GM12872 (cell line): ENCODE measurements around the gene PPP1R14C.

Source experiments
- CTCF ChIP-seq: IDR thresholded peaks from 3 replicates; pipeline ENCODE4 v1.5.1; 2011; ENCODE audit warnings: low read depth, mild to moderate bottlenecking, low read length, moderate library complexity; ENCODE audit not compliant: insufficient read depth

The PPP1R14C gene

GRCh38 chr6:150252714-150253444 is 110.0 kb downstream of the PPP1R14C start:
- TF ChIP-seq CTCF = no peak

- TF ChIP-seq CTCF = no peak
Measured at GRCh38 chr6:150253489-150253888, 110.6 kb downstream of the PPP1R14C start.

GRCh38 chr6:150254770-150255169 is 111.9 kb downstream of the PPP1R14C start:
- no peak for TF ChIP-seq CTCF

- TF ChIP-seq CTCF = no peak
Measured at GRCh38 chr6:150255840-150256239, 113.0 kb downstream of the PPP1R14C start.

GRCh38 chr6:150256618-150257272 is 113.9 kb downstream of the PPP1R14C start:
- no peak for TF ChIP-seq CTCF

- TF ChIP-seq CTCF = no peak
Measured at GRCh38 chr6:150258381-150258780, 115.5 kb downstream of the PPP1R14C start.

- TF ChIP-seq CTCF = no peak
Measured at GRCh38 chr6:150260931-150261330, 118.1 kb downstream of the PPP1R14C start.
